Retinal pigment epithelial cell (primary cell): Measurements from ENCODE around the gene PIRT.

Experiments
- DNase-seq: peaks from one replicate; pipeline ENCODE4 v3.0.0-alpha.2; 2010; ENCODE audit warnings: low read depth
- H3K4me3 ChIP-seq: 2 replicates; pipeline ENCODE4 v1.5.1; 2011; ENCODE audit warnings: mild to moderate bottlenecking, low read length, control low read depth, moderate library complexity
- TF ChIP-seq, protein P1 (sequence below): conservative IDR thresholded peaks from 2 replicates; pipeline ENCODE4 v1.5.1; 2011; ENCODE audit warnings: low read depth, low read length, control low read depth, inconsistent platforms

The PIRT gene

DNA sequence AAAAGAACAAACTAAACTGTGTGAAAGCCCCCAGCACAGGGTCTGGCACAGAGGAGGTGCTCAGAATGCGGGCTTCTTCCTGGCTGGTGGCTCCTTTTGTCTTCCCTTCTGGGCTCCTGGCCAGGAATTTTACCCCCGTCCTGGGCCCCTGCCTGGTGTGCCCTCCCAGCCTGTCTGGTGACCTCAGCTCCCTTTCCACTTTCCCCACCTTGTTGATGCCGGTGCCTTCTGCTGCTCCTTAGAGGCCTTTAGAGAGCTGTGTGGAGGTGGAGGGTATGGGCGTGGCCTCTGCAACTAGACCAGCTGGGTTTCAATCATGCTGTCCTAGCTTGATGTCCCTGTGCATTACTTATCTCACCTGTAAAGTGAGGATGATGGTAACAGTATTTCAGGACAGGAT, 16.8 kb downstream of the PIRT start:
- H3K4me3 ChIP-seq, result no peak overlapping the region
- DNase-seq, result no peak
- TF ChIP-seq, protein P1, sequence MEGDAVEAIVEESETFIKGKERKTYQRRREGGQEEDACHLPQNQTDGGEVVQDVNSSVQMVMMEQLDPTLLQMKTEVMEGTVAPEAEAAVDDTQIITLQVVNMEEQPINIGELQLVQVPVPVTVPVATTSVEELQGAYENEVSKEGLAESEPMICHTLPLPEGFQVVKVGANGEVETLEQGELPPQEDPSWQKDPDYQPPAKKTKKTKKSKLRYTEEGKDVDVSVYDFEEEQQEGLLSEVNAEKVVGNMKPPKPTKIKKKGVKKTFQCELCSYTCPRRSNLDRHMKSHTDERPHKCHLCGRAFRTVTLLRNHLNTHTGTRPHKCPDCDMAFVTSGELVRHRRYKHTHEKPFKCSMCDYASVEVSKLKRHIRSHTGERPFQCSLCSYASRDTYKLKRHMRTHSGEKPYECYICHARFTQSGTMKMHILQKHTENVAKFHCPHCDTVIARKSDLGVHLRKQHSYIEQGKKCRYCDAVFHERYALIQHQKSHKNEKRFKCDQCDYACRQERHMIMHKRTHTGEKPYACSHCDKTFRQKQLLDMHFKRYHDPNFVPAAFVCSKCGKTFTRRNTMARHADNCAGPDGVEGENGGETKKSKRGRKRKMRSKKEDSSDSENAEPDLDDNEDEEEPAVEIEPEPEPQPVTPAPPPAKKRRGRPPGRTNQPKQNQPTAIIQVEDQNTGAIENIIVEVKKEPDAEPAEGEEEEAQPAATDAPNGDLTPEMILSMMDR, result no peak

DNA sequence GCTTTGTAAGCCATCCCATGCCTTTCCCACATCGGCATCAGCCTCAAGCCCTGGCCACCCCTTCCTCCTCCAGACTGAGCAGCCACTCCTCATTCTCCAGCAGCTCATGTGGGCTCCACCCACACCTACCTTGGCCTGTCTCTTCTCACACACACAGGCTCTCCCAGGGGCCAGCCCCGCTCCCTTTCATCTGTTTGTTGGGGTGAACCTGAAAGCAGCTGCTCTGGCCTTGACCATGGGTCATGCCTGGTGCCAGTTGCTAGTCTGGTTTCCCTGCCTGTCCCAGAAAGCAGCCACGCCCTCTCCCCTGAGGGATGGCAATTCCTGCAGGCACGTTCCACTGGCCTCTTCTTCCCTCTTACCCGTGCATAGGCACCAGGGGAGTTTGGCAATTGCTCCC, 22.6 kb downstream of the PIRT start:
- no peak overlapping the region for H3K4me3 ChIP-seq
- no peak for DNase-seq
- TF ChIP-seq, protein P1, result no peak

DNA sequence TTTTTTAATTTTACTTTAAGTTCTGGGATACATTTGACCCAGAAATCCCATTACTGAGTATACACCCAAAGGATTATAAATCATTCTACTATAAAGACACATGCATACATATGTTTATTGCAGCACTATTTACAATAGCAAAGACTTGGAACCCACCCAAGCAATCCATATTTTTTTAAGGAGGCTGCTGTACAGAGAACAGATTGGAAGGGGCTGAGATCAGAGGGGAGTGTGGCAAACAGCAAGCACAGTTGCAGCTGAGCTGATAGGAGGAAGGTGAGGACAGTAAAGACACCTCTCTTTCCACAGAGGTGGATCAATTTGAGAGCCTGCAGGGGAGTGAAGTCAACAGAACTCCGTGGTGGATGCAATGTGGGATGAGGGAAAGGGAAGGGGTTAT, 23.8 kb downstream of the PIRT start:
- TF ChIP-seq, protein P1, result no peak
- no peak overlapping the region for H3K4me3 ChIP-seq
- no peak for DNase-seq

DNA sequence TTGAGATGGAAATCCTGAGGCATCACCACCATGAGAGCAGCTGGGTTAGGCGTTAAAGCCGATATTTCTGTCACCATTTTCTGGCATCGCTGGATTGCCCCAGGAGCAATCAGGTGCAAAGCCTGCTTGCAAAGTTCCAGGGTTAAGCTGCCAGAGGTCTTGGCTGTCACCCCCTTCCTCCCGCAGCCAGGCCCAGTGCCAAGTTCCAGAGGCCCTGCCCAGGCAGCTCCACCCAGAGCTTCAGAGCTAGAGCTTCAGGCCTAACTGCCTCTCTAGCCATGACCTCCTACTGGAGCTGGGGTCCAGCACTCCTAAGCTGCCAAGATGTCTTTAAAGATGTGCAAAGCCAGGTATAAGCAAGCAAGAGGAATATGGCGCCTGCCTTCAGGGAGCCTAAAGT, 25.2 kb downstream of the PIRT start:
- TF ChIP-seq, protein P1, result no peak
- H3K4me3 ChIP-seq, result no peak overlapping the region
- no peak for DNase-seq

DNA sequence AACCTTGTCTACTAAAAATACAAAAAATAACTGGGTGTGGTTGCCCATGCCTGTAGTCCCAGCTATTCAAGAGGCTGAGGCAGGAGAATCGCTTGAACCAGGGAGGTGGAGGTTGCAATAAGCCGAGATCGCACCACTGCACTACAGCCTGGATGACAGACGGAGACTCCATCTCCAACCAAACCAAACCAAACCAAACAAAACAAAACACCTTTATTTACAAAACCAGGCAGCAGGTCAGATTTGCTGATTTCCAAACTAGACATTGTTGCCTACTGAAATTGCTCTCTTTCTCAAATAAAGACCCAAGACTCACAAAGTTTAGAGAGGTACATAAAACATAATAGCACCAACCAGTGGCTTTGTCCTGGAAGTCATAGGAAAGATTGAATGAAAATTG, 28.3 kb downstream of the PIRT start:
- H3K4me3 ChIP-seq, result no peak overlapping the region
- no peak for DNase-seq
- TF ChIP-seq, protein P1, result no peak

DNA sequence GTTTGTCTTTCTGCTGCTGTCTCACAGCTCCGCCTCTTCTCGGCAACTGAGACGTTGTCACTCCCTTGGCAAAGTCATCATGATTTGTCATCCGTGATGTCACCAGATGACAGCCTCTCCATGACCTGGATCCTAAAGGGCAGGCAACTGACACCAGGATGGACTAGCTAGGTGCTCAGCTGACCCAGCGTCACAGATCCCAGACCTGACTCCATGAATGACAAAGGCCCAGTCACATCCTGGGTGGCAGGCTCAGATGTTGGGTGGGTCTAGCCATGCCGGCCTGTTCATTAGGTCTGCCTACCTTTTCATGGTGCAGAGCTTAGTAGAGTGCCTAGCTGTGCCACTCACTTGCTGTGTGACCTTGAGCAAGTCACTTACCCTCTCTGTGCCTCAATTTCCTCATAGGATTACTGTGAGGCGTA, 30.2 kb downstream of the PIRT start:
- no peak overlapping the region for H3K4me3 ChIP-seq
- TF ChIP-seq, protein P1, result no peak
- DNase-seq, result no peak

DNA sequence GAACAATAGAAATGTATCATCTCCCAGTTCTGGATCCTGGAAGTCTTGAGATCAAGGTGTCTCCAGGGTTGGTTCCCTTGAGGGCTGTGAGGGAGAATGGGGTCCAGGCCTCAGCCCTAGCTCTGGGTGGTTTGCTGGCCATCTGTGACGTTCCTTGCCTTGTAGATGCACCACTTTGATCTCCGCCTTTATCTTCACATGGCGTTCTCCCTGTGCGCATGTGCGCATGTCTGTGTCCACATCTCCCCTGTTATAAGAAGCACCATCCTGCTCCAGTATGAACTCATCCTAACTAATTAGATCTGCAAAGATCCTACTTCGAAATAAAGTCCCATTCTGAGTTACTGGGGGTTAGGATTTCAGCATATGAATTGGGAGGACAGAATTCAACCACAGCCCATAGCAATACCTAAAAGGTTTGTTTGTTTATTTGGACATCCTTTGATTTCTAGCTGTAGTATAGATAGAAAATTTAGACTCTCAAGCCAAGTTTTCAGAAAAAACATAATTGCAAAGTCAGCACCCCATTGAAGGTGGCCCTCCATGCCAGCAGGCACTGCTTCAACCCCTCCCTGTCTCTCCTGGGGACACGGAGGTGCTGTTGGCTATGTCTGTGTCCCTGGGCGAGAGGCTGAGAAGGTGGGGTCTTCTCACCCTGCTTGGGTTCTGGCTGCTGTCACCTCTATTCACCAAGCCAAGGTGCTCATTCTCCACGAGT, 31.2 kb downstream of the PIRT start:
- H3K4me3 ChIP-seq, result no peak overlapping the region
- TF ChIP-seq, protein P1, result no peak
- DNase-seq, result no peak
